Measurements from ENCODE around the gene TXNRD2.

TXNRD2 gene

GRCh38 chr22:19961201-19961580 lies 19.6 kb upstream of the TXNRD2 start:
- H3K27me3 ChIP-seq (replicated peaks; ENCODE audit: control insufficient read depth, insufficient read depth, low read length): no peaks in the 10 kb centered on the region

GRCh38 chr22:19960491-19961200 lies 19.0 kb upstream of the TXNRD2 start:
- no peak for TF ChIP-seq CTCF (IDR thresholded peaks at IDR 0.05; ENCODE audit: insufficient read depth, low read length, poor library complexity, severe bottlenecking)
- no peaks in the 10 kb centered on the region for H3K27me3 ChIP-seq (replicated peaks; ENCODE audit: control insufficient read depth, insufficient read depth, low read length)
- no peak for DNase-seq (ENCODE audit: extremely low read depth, insufficient read length)
- no peak overlapping the region for H3K4me3 ChIP-seq (replicated peaks; ENCODE audit: low read depth, low read length)
- H3K36me3 ChIP-seq (ENCODE audit: control insufficient read depth, insufficient read depth, low read length): peaks cover 19% of the 10 kb centered on the region

More at GRCh38 chr22:19961201-19961580, 19.6 kb upstream of the TXNRD2 start:
- TF ChIP-seq CTCF (IDR thresholded peaks at IDR 0.05; ENCODE audit: insufficient read depth, low read length, poor library complexity, severe bottlenecking): no peak
- Histone ChIP-seq H3K4me3 (replicated peaks; ENCODE audit: low read depth, low read length) (no peak overlapping the region), H3K36me3 (ENCODE audit: control insufficient read depth, insufficient read depth, low read length) (peaks cover 20% of the 10 kb centered on the region)
- no peak for DNase-seq (ENCODE audit: extremely low read depth, insufficient read length)

- H3K36me3 ChIP-seq (ENCODE audit: control insufficient read depth, insufficient read depth, low read length): peaks cover 16% of the 10 kb centered on the region
- H3K4me3 ChIP-seq (replicated peaks; ENCODE audit: low read depth, low read length): no peak overlapping the region
- no peaks in the 10 kb centered on the region for H3K27me3 ChIP-seq (replicated peaks; ENCODE audit: control insufficient read depth, insufficient read depth, low read length)
- no peak for TF ChIP-seq CTCF (IDR thresholded peaks at IDR 0.05; ENCODE audit: insufficient read depth, low read length, poor library complexity, severe bottlenecking)
- DNase-seq (ENCODE audit: extremely low read depth, insufficient read length): no peak
Measured at GRCh38 chr22:19959587-19960490, 18.2 kb upstream of the TXNRD2 start.

GRCh38 chr22:19959043-19959586 lies 17.5 kb upstream of the TXNRD2 start:
- TF ChIP-seq CTCF (IDR thresholded peaks at IDR 0.05; ENCODE audit: insufficient read depth, low read length, poor library complexity, severe bottlenecking): no peak
- DNase-seq (ENCODE audit: extremely low read depth, insufficient read length): no peak
- H3K27me3 ChIP-seq (replicated peaks; ENCODE audit: control insufficient read depth, insufficient read depth, low read length): no peaks in the 10 kb centered on the region
- H3K36me3 ChIP-seq (ENCODE audit: control insufficient read depth, insufficient read depth, low read length): peaks cover 14% of the 10 kb centered on the region
- H3K4me3 ChIP-seq (replicated peaks; ENCODE audit: low read depth, low read length): no peak overlapping the region

- H3K36me3 ChIP-seq (ENCODE audit: control insufficient read depth, insufficient read depth, low read length): peaks cover 8% of the 10 kb centered on the region
- DNase-seq (ENCODE audit: extremely low read depth, insufficient read length): no peak
- H3K4me3 ChIP-seq (replicated peaks; ENCODE audit: low read depth, low read length): no peak overlapping the region
- TF ChIP-seq CTCF (IDR thresholded peaks at IDR 0.05; ENCODE audit: insufficient read depth, low read length, poor library complexity, severe bottlenecking): no peak
- no peaks in the 10 kb centered on the region for H3K27me3 ChIP-seq (replicated peaks; ENCODE audit: control insufficient read depth, insufficient read depth, low read length)
Measured at GRCh38 chr22:19958083-19959042, 16.7 kb upstream of the TXNRD2 start.

All from GM06990 (cell line).